DMS79 treated with DMSO at 0.1 percent for 48 hours (cell line): ENCODE results near the gene GRK1.

Source experiments
- DNase-seq: peaks from one replicate; lab custom pipeline; 2025; lab: John Stamatoyannopoulos, UW

Gene GRK1

GRCh38 chr13:113775451-113776145 lies 108.6 kb downstream of the GRK1 start:
- DNase-seq: no peak

GRCh38 chr13:113776231-113777125 lies 109.5 kb downstream of the GRK1 start:
- DNase-seq: peak; percentile 66

GRCh38 chr13:113777311-113778260 lies 110.6 kb downstream of the GRK1 start:
- no peak for DNase-seq

- DNase-seq: no peak
These were observed 114.6 kb downstream of the GRK1 start for GRCh38 chr13:113781571-113781970.

- no peak for DNase-seq
These were observed 115.5 kb downstream of the GRK1 start for GRCh38 chr13:113782472-113782871.

GRCh38 chr13:113783200-113783881 lies 116.3 kb downstream of the GRK1 start:
- no peak for DNase-seq

GRCh38 chr13:113783966-113784644 lies 117.1 kb downstream of the GRK1 start:
- no peak for DNase-seq

GRCh38 chr13:113784645-113785024 lies 117.6 kb downstream of the GRK1 start:
- DNase-seq: no peak

GRCh38 chr13:113785051-113786010 lies 118.3 kb downstream of the GRK1 start:
- peak; percentile 39 for DNase-seq

- no peak for DNase-seq
These were observed 119.3 kb downstream of the GRK1 start for GRCh38 chr13:113786262-113786841.
